IPS-20b (cell line): ENCODE measurements around the gene RAB9A.
"Not testable (repeated sequence)": the region's sequence is repeated elsewhere in the genome, so short reads cannot be mapped to it uniquely, and the experiment has no call there.

Source experiments
- H3K27ac ChIP-seq: one replicate; pipeline ENCODE4 v1.5.1; 2013; ENCODE audit warnings: low read length
- H3K27me3 ChIP-seq: 2 replicates; pipeline ENCODE4 v1.6.1; 2013; ENCODE audit warnings: mild to moderate bottlenecking, low read length, inconsistent platforms; ENCODE audit not compliant: insufficient read depth
- H3K36me3 ChIP-seq: 2 replicates; pipeline ENCODE4 v1.6.1; 2013; ENCODE audit warnings: low read depth, mild to moderate bottlenecking, inconsistent platforms, low read length, moderate library complexity; ENCODE audit not compliant: insufficient read depth
- H3K4me1 ChIP-seq: 2 replicates; pipeline ENCODE4 v1.6.1; 2013; ENCODE audit warnings: mild to moderate bottlenecking, control low read depth, inconsistent platforms, low read length, moderate library complexity; ENCODE audit not compliant: insufficient read depth
- H3K4me3 ChIP-seq: 2 replicates; pipeline ENCODE4 v1.5.1; 2013; ENCODE audit warnings: mild to moderate bottlenecking, low read length, inconsistent platforms
- H3K9ac ChIP-seq: 2 replicates; pipeline ENCODE4 v1.6.1; 2013; ENCODE audit warnings: low read depth, mild to moderate bottlenecking, inconsistent platforms, low read length, moderate library complexity
- H3K9me3 ChIP-seq: 2 replicates; pipeline ENCODE4 v1.6.1; 2013; ENCODE audit warnings: mild to moderate bottlenecking, low read depth, low read length, inconsistent platforms; ENCODE audit not compliant: insufficient read depth

RAB9A gene

DNA sequence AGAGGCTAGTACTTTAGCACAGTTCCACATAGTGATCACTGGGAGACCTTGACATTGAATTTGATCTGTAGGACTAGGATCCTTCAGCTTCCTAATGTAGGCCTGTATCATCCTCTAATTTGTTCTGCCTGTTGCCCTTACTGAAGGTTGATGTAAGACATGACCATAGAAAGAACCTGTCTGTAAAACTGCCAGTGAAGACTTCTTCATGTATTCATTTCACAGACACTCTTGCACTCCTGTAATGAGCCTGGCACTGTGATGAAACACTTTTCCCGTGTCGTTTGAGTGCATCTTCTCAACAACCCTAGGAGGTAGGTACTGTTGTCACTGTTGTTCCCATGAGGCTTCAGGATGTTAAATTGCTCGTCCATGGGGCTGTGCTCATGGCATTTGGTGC, 14.7 kb downstream of the RAB9A start:
- H3K4me1 ChIP-seq = peaks cover 8% of the 10 kb centered on the region; the same call in 1 of the 2 replicates
- H3K27ac ChIP-seq = no peak overlapping the region
- peaks cover 14% of the 10 kb centered on the region; the same call in 1 of the 2 replicates for H3K36me3 ChIP-seq
- H3K27me3 ChIP-seq = no peaks in the 10 kb centered on the region
- no peak overlapping the region for H3K4me3 ChIP-seq
- no peak overlapping the region for H3K9ac ChIP-seq
- no peaks in the 10 kb centered on the region for H3K9me3 ChIP-seq

DNA sequence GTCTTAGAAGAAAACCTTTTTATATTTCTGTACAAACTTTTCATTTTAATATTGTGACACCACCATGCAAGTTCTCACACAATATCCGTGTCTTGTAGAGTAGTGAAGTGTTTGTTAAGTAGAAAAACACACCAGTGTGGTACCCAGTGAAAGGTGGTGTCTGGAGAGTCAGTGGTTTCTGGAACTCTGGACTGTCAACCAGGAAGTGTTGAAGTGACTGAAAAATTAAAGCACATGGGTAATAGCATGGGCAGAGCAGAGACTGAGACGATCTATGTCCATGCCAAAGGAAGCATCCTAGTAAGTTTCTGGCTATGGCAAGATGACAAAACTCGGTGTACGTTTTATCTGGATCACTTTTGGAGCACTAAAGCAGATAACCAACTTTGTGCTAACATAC, 22.2 kb downstream of the RAB9A start:
- H3K36me3 ChIP-seq = peaks cover 55% of the 10 kb centered on the region
- H3K27ac ChIP-seq = no peak overlapping the region
- no peak overlapping the region for H3K9ac ChIP-seq
- no peaks in the 10 kb centered on the region for H3K9me3 ChIP-seq
- no peaks in the 10 kb centered on the region for H3K27me3 ChIP-seq
- no peak overlapping the region for H3K4me3 ChIP-seq
- H3K4me1 ChIP-seq = no peaks in the 10 kb centered on the region

DNA sequence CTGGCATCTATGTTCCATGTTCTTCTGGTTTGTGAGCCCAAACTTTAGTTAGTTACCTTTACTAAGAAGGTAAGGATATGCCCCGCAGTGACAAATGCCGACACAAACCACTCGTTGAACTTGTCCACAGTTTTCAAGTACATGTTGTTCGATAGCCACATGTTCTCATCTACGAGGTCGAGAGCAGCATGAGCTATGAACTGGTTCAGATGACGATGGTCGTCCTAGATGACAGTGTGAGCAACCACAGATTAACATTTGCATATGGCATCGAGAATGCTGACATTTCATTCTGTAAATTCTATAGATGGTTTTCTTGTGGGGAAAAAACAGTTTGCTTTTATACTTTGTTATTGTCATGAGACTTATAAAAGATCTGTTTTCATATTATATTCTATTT, 27.5 kb downstream of the RAB9A start:
- H3K4me1 ChIP-seq = no peaks in the 10 kb centered on the region
- H3K9ac ChIP-seq = no peak overlapping the region
- H3K4me3 ChIP-seq = no peak overlapping the region
- no peaks in the 10 kb centered on the region for H3K27me3 ChIP-seq
- H3K27ac ChIP-seq = no peak overlapping the region
- peaks cover 54% of the 10 kb centered on the region for H3K36me3 ChIP-seq
- no peaks in the 10 kb centered on the region for H3K9me3 ChIP-seq

DNA sequence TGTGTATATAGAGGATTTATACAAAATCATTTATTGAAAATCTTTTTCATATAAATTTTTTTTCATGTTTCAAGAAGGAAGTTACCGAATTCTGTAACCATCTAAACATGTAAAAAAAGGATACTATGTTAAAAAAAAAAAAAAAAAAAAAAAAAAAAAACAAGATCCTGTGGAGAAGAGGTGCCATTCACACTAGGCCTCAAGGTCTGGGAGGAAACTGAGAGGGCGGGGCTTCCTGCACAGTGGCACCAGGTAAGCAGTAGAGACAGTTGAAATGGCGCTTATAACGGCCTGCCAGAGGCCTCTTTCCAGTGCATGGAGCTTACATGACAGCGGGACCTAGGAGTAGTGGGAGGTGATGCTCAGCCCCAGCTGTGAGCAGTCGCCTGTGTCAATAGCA, 28.0 kb downstream of the RAB9A start:
- no peak overlapping the region for H3K4me3 ChIP-seq
- H3K27ac ChIP-seq = no peak overlapping the region
- peaks cover 50% of the 10 kb centered on the region; the same call in 1 of the 2 replicates for H3K36me3 ChIP-seq
- no peak overlapping the region for H3K9ac ChIP-seq
- no peaks in the 10 kb centered on the region for H3K4me1 ChIP-seq
- H3K9me3 ChIP-seq = no peaks in the 10 kb centered on the region
- H3K27me3 ChIP-seq = no peaks in the 10 kb centered on the region

DNA sequence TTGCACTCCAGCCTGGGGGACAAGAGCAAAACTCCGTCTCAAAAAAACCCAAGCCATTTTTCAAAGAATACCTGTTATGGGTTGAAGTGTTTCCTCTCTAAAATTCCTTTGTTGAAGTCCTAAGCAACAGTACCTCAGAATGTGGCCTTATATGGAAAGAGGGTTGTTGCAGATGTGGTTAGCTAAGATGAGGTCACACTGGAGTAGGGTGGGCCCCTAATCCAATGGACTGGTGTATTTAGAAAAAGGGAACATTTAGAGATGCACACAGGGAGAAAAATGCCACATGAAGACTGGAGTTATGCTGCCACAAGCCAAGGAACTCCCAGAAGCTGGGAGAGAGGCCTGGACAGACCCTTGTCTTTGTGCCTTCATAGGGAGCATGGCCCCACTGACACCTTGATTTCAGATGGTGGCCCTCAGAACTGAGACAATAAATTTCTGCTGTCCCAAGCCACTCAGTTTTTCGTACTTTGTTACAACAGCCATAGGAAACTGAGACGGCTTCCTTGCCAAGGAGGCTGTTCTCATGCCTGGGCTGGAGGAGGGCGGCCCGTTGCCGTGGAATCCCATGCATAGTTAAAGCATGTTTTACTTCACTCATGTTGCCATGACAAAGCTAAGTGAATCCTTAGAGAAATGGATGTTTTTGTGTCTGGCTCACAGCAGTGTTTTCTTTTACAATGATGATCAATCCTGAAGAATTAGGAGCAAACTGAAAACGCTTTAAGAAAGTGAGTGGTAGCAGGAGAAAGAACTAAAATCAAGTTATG, 29.0 kb downstream of the RAB9A start:
- Histone ChIP-seq H3K27me3 (no peaks in the 10 kb centered on the region), H3K9me3 (no peaks in the 10 kb centered on the region), H3K36me3 (peaks cover 41% of the 10 kb centered on the region; the same call in 1 of the 2 replicates), H3K27ac (no peak overlapping the region), H3K4me1 (no peaks in the 10 kb centered on the region), H3K9ac (no peak overlapping the region), H3K4me3 (no peak overlapping the region)

DNA sequence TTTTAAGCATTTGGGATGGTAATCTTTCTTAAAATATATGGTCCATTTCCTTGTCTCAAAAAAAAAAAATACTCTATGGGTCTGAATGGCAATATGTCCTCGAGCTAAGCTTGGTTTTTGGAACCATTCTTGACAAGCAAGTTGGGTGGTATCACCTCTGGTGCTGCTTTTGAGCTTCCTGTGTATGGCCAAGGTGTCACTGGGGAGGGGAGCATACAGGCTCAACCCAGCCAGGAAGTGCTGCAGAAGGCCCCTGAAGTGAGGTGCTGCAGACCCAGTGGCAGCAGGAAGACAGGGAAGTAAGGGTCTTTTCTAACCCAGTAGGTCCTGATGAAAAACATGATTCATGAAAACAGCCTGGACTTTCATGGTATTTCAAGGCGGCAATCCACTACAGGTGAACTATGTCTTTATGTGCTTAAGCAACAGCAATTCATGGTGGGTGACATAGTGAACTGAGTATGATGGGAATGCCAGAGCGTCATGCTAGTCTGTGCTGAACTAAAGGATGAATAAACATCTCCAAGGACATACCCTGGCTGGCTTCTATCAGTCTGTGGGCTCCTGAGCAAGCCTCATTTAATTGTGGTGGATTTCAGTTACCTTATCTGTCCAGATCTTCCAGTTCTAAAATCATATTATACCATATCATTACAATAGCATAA, 30.4 kb downstream of the RAB9A start:
- Histone ChIP-seq H3K27ac (no peak overlapping the region), H3K9ac (no peak overlapping the region), H3K27me3 (no peaks in the 10 kb centered on the region), H3K9me3 (no peaks in the 10 kb centered on the region), H3K4me1 (no peaks in the 10 kb centered on the region), H3K36me3 (peaks cover 39% of the 10 kb centered on the region; the same call in 1 of the 2 replicates), H3K4me3 (no peak overlapping the region)

DNA sequence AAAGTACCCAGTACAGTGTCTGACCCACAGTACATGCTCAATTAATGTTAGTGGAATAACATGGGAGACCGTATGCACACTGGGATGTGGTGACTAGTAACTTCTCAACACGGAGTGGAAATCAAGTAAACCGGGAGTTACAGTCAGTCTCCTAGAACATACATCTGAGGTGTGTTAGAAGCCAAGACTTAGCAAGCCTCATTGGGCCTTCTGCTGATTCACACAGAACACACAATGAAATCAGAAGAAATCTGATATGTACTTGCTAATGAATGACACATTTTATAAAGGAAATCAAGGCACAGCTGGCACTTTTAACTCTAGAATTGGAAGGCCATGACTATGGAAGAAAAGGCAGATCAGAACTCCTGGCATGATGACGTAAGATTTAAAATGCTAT, 32.4 kb downstream of the RAB9A start:
- peaks cover 28% of the 10 kb centered on the region; the same call in 1 of the 2 replicates for H3K36me3 ChIP-seq

DNA sequence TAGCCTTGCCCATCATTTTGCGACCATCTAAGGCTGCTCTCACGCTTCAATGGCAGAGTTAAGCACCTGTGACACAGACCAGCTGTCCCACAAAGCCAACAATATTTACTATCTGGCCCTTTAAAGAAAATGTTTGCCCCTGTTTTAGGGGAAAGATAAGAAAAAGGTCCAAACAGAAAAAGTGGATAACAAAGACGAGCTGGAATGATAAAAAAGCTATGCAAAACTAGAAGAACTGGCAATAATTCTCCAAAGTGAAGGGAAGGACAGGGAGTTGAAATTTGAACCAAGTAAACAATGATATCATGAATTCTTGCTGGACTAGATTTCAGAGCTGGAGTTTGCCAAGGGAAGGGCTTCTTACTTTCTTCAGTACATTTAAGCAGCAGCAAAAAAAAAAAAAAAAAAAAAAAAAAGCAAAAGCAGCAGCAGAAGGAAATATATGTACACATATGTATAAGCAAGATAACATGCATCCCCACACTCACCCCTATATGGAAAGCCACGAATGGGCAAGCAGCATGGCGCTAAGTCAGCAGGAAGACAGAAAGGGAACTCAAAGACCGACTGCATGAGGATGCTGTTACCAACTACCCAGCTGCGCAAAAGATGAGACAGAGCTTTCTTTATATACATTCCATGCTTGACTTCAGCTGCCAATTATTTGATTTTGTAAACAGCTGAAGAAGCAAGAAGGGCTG, 33.0 kb downstream of the RAB9A start:
- peaks cover 25% of the 10 kb centered on the region; the same call in 1 of the 2 replicates for H3K36me3 ChIP-seq
- H3K4me3 ChIP-seq = no peak overlapping the region
- H3K9ac ChIP-seq = no peak overlapping the region

More for the DNA sequence above, 32.4 kb downstream of the RAB9A start:
- Histone ChIP-seq H3K9ac (no peak overlapping the region), H3K4me3 (no peak overlapping the region), H3K27me3 (no peaks in the 10 kb centered on the region), H3K4me1 (no peaks in the 10 kb centered on the region), H3K9me3 (no peaks in the 10 kb centered on the region), H3K27ac (no peak overlapping the region)

DNA sequence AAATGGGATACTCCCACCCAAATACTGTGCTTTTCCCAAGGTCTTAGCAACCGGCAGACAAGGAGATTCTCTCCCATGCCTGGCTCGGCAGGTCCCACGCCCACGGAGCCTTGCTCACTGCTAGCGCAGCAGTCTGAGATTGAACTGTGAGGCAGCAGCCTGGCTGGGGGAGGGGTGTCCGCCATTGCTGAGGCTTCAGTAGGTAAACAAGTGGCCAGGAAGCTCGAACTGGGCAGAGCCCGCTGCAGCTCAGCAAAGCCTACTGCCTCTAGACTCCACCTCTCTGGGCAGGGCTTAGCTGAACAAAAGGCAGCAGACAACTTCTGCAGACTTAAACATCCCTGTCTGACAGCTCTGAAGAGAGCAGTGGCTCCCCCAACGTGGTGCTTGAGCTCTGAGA, 36.0 kb downstream of the RAB9A start:
- H3K27ac ChIP-seq, H3K36me3 ChIP-seq, H3K27me3 ChIP-seq, H3K9me3 ChIP-seq, H3K4me3 ChIP-seq, H3K9ac ChIP-seq, H3K4me1 ChIP-seq: not testable (repeated sequence)

More for the DNA sequence above, 33.0 kb downstream of the RAB9A start:
- H3K27me3 ChIP-seq = no peaks in the 10 kb centered on the region
- H3K9me3 ChIP-seq = no peaks in the 10 kb centered on the region
- H3K27ac ChIP-seq = no peak overlapping the region
- no peaks in the 10 kb centered on the region for H3K4me1 ChIP-seq

DNA sequence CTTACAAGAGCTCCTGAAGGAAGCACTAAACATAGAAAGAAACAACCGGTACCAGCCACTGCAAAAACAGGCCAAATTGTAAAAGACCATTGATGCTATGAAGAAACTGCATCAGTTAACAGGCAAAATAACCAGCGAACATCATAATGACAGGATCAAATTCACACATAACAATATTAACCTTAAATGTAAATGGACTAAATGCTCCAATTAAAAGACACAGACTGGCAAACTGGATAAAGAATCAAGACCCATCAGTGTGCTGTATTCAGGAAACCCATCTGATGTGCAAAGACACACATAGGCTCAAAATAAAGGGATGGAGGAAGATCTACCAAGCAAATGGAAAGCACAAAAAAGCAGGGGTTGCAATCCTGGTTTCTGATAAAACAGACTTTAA, 37.7 kb downstream of the RAB9A start:
- not testable (repeated sequence) for H3K36me3 ChIP-seq, H3K9ac ChIP-seq

DNA sequence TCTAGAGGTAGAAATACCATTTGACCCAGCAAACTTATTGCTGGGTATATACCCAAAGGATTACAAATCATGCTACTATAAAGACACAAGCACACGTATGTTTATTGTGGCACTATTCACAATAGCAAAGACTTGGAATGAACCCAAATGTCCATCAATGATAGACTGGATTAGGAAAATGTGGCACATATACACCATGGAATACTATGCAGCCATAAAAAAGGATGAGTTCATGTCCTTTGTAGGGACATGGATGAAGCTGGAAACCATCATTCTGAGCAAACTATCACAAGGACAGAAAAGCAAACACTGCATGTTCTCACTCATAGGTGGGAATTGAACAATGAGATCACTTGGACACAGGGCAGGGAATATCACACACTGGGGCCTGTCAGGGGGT, 41.6 kb downstream of the RAB9A start:
- not testable (repeated sequence) for H3K4me1 ChIP-seq, H3K36me3 ChIP-seq, H3K27ac ChIP-seq, H3K27me3 ChIP-seq, H3K9ac ChIP-seq, H3K4me3 ChIP-seq, H3K9me3 ChIP-seq

More for the DNA sequence above, 37.7 kb downstream of the RAB9A start:
- H3K27me3 ChIP-seq, H3K27ac ChIP-seq, H3K9me3 ChIP-seq, H3K4me1 ChIP-seq, H3K4me3 ChIP-seq: not testable (repeated sequence)
